Hepatocyte (in vitro differentiated cells): ENCODE data around the gene ATXN7L1.

Source experiments
- EZH2 ChIP-seq: fragments of 200-600 bp; sonication (generic); IDR thresholded peaks from 2 replicates; pipeline ENCODE4 v1.6.1; 2016; ENCODE audit warnings: antibody characterized with exemption, mild to moderate bottlenecking, borderline replicate concordance
- EZH2phosphoT487 ChIP-seq: fragments of 200-600 bp; sonication (generic); IDR thresholded peaks from one replicate; pipeline ENCODE4 v1.6.1; 2018; ENCODE audit warnings: antibody characterized with exemption, mild to moderate bottlenecking, low read depth, moderate library complexity; ENCODE audit not compliant: unreplicated experiment, severe bottlenecking
- TF ChIP-seq, protein P1 (sequence below): fragments of 200-600 bp; sonication (generic); IDR thresholded peaks from 2 replicates; pipeline ENCODE4 v1.5.1; 2016; ENCODE audit warnings: antibody characterized with exemption, mild to moderate bottlenecking; ENCODE audit not compliant: poor library complexity

DNA sequence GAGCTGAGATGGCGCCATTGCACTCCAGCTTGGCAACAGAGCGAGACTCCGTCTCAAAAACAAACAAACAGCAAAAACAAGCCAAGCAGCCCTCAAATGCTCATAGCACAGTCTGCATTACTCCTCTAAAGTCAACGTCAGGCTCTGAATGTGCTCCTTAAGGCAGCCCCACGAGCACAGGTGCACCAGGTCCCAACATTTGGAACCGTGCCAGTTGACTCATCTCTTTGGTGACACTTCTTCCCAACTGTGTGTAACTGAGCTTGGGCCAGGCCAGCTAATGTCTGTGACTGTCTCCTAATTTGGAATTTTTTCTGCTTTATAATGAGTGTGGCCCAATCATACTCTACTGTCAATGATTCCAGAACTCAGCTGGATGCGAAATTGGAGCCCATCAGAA lies 228.8 kb downstream of the ATXN7L1 start:
- TF ChIP-seq, protein P1, sequence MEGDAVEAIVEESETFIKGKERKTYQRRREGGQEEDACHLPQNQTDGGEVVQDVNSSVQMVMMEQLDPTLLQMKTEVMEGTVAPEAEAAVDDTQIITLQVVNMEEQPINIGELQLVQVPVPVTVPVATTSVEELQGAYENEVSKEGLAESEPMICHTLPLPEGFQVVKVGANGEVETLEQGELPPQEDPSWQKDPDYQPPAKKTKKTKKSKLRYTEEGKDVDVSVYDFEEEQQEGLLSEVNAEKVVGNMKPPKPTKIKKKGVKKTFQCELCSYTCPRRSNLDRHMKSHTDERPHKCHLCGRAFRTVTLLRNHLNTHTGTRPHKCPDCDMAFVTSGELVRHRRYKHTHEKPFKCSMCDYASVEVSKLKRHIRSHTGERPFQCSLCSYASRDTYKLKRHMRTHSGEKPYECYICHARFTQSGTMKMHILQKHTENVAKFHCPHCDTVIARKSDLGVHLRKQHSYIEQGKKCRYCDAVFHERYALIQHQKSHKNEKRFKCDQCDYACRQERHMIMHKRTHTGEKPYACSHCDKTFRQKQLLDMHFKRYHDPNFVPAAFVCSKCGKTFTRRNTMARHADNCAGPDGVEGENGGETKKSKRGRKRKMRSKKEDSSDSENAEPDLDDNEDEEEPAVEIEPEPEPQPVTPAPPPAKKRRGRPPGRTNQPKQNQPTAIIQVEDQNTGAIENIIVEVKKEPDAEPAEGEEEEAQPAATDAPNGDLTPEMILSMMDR = no peak
- no peak for TF ChIP-seq EZH2
- no peak for TF ChIP-seq EZH2phosphoT487
